Loucy (cell line): ENCODE results near the gene OR10A7.
"Not testable (repeated sequence)": the region's sequence is repeated elsewhere in the genome, so short reads cannot be mapped to it uniquely, and the experiment has no call there.

Experiments
- H2AFZ ChIP-seq: fragments of 200-600 bp; sonication (generic); 2 replicates; pipeline ENCODE4 v1.6.0; 2016; ENCODE audit warnings: antibody characterized with exemption, mild to moderate bottlenecking, low read length, moderate library complexity
- H3F3A ChIP-seq: fragments of 200-600 bp; 2 replicates; pipeline ENCODE4 v1.6.0; 2016; ENCODE audit warnings: antibody characterized with exemption, low read depth, mild to moderate bottlenecking
- H3K27me3 ChIP-seq: fragments of 200-600 bp; sonication (generic); 2 replicates; pipeline ENCODE4 v1.6.1; 2014; ENCODE audit warnings: low read length, mild to moderate bottlenecking; ENCODE audit not compliant: insufficient read depth, poor library complexity, severe bottlenecking
- H3K36me3 ChIP-seq: fragments of 200-600 bp; sonication (generic); 2 replicates; pipeline ENCODE4 v1.6.1; 2016; ENCODE audit warnings: low read length; ENCODE audit not compliant: insufficient read depth
- H3K4me1 ChIP-seq: fragments of 200-600 bp; sonication (generic); 2 replicates; pipeline ENCODE4 v1.5.1; 2014; ENCODE audit warnings: low read length, mild to moderate bottlenecking; ENCODE audit not compliant: insufficient read depth, poor library complexity, severe bottlenecking
- H3K4me2 ChIP-seq: fragments of 200-600 bp; sonication (generic); 2 replicates; pipeline ENCODE4 v1.6.0; 2014; ENCODE audit warnings: antibody characterized with exemption, low read length, low read depth, mild to moderate bottlenecking; ENCODE audit not compliant: poor library complexity, severe bottlenecking
- H3K4me3 ChIP-seq: fragments of 200-600 bp; sonication (generic); 2 replicates; pipeline ENCODE4 v1.5.1; 2014; ENCODE audit warnings: low read length, mild to moderate bottlenecking, mixed read lengths; ENCODE audit not compliant: poor library complexity, severe bottlenecking
- H3K79me2 ChIP-seq: fragments of 200-600 bp; sonication (generic); 2 replicates; pipeline ENCODE4 v1.6.1; 2014; ENCODE audit warnings: low read length; ENCODE audit not compliant: insufficient read depth
- H3K9ac ChIP-seq: fragments of 200-600 bp; sonication (generic); 2 replicates; pipeline ENCODE4 v1.6.0; 2014; ENCODE audit warnings: mild to moderate bottlenecking, low read depth, low read length, moderate library complexity; ENCODE audit not compliant: poor library complexity, severe bottlenecking
- H3K9me2 ChIP-seq: fragments of 200-600 bp; sonication (generic); replicated peaks from 2 replicates; pipeline ENCODE4 v1.6.1; 2016; ENCODE audit warnings: low read depth, low read length, mixed read lengths
- H3K9me3 ChIP-seq: fragments of 200-600 bp; sonication (generic); 2 replicates; pipeline ENCODE4 v1.6.1; 2014; ENCODE audit warnings: mild to moderate bottlenecking, antibody characterized with exemption, low read length, low read depth; ENCODE audit not compliant: insufficient read depth
- H4K20me1 ChIP-seq: fragments of 200-600 bp; sonication (generic); 2 replicates; pipeline ENCODE4 v1.6.0; 2014; ENCODE audit warnings: antibody characterized with exemption, low read length, mild to moderate bottlenecking; ENCODE audit not compliant: insufficient read depth, poor library complexity, severe bottlenecking
- EZH2phosphoT487 ChIP-seq: fragments of 200-600 bp; IDR thresholded peaks from 2 replicates; pipeline ENCODE4 v1.6.1; 2018; ENCODE audit warnings: antibody characterized with exemption, mild to moderate bottlenecking, moderate library complexity, borderline replicate concordance
- TF ChIP-seq, protein P1 (sequence below): fragments of 200-600 bp; sonication (generic); conservative IDR thresholded peaks from 2 replicates; pipeline ENCODE4 v1.5.1; 2014; ENCODE audit warnings: mild to moderate bottlenecking, antibody characterized with exemption, low read length

The OR10A7 gene

DNA sequence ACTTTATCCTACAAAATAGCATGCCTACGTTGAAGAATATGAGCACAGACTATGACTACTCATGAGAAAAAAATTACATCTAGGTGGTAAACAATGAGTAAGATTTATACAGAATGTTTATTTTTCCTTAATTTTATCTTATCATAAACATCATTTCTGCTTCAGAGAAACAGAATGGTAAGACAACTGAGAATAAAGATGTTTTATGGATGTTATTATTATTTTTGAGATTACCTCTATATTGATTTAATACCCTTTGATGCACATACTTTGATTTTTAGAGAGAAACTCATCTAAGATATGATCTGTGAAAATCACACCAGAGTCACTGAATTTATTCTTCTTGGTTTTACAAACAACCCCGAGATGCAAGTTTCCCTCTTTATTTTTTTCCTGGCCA lies at the start of gene OR10A7:
Gene OR10A7 (plus strand): TSS at position 301 of the 400 bp plus-strand sequence. CDS start 0 bp downstream, at position 301.
- no peaks in the 10 kb centered on the region for H3K27me3 ChIP-seq
- H3K9ac ChIP-seq, result no peak within 1 kb of the TSS
- no peaks in the 10 kb centered on the region for H3K9me3 ChIP-seq
- no peak for TF ChIP-seq EZH2phosphoT487
- TF ChIP-seq, protein P1, sequence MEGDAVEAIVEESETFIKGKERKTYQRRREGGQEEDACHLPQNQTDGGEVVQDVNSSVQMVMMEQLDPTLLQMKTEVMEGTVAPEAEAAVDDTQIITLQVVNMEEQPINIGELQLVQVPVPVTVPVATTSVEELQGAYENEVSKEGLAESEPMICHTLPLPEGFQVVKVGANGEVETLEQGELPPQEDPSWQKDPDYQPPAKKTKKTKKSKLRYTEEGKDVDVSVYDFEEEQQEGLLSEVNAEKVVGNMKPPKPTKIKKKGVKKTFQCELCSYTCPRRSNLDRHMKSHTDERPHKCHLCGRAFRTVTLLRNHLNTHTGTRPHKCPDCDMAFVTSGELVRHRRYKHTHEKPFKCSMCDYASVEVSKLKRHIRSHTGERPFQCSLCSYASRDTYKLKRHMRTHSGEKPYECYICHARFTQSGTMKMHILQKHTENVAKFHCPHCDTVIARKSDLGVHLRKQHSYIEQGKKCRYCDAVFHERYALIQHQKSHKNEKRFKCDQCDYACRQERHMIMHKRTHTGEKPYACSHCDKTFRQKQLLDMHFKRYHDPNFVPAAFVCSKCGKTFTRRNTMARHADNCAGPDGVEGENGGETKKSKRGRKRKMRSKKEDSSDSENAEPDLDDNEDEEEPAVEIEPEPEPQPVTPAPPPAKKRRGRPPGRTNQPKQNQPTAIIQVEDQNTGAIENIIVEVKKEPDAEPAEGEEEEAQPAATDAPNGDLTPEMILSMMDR, result no peak
- H3K79me2 ChIP-seq, result no peaks in the 10 kb centered on the region
- no peaks in the 10 kb centered on the region for H3K9me2 ChIP-seq
- H2AFZ ChIP-seq, result no peak within 1 kb of the TSS
- no peaks in the 10 kb centered on the region for H3K4me1 ChIP-seq
- no peak within 1 kb of the TSS for H3K4me3 ChIP-seq
- no peaks in the 10 kb centered on the region for H4K20me1 ChIP-seq
- H3K4me2 ChIP-seq, result no peak within 1 kb of the TSS
- no peaks in the 10 kb centered on the region for H3K36me3 ChIP-seq
- no peaks in the 10 kb centered on the region for H3F3A ChIP-seq

GRCh38 chr12:55171445-55171844 lies 49.4 kb upstream of the OR10A7 start:
- Histone ChIP-seq H3K9me2 (no peaks in the 10 kb centered on the region), H3F3A (no peaks in the 10 kb centered on the region), H3K79me2 (no peaks in the 10 kb centered on the region), H2AFZ (no peak overlapping the region), H3K36me3 (no peaks in the 10 kb centered on the region), H3K4me2 (no peak overlapping the region), H3K4me1 (no peaks in the 10 kb centered on the region), H3K9ac (no peak overlapping the region), H3K9me3 (no peaks in the 10 kb centered on the region), H3K27me3 (no peaks in the 10 kb centered on the region), H3K4me3 (no peak overlapping the region), H4K20me1 (no peaks in the 10 kb centered on the region)
- TF ChIP-seq, protein P1, result no peak

DNA sequence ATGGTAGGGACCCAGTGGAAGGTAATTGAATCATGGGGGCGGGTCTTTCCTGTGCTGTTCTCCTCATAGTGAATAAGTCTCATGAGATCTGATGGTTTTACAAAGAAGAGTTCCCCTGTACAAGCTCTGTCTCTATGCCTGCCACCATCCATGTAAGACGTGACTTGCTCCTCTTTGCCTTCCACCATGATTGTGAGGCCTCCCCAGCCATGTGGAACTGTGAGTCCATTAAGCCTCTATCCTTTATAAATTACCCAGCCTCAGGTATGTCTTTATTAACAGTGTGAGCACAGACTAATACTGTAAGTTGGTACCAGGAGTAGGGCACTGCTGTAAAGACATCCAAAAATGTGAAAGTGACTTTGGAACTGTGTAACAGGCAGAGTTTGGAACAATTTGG lies 49.0 kb upstream of the OR10A7 start:
- not testable (repeated sequence) for H3K27me3 ChIP-seq, H2AFZ ChIP-seq, H3K36me3 ChIP-seq, H3K9me2 ChIP-seq, H3K9me3 ChIP-seq, H3K4me2 ChIP-seq, H4K20me1 ChIP-seq, H3K9ac ChIP-seq, H3K4me1 ChIP-seq, H3K79me2 ChIP-seq, H3F3A ChIP-seq, H3K4me3 ChIP-seq

DNA sequence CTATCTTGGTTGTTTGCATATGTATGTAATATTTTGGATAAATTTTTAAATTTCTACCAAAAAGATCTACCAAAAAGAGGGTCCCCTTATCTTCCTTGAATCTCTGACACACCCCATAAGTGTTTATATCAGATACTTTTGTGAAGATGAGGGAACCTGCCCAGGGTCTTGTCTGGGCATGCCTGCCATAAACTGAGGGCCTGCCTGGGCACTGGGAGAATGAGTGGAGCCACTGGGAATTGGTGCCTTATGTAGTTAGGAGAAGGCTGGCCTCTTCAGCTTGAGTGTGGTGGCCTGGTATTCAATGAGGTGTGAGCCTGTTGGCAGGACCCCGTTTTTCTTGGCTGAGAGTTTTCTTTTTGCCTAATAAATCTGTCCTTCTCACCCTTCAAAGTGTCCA lies 48.1 kb upstream of the OR10A7 start:
- no peaks in the 10 kb centered on the region for H3K36me3 ChIP-seq
- no peak overlapping the region for H3K4me2 ChIP-seq
- no peaks in the 10 kb centered on the region for H3K4me1 ChIP-seq
- H4K20me1 ChIP-seq, result no peaks in the 10 kb centered on the region
- no peak overlapping the region for H3K4me3 ChIP-seq
- no peaks in the 10 kb centered on the region for H3K9me3 ChIP-seq
- H3K27me3 ChIP-seq, result no peaks in the 10 kb centered on the region
- H2AFZ ChIP-seq, result no peak overlapping the region
- no peaks in the 10 kb centered on the region for H3K9me2 ChIP-seq
- H3F3A ChIP-seq, result no peaks in the 10 kb centered on the region
- no peak overlapping the region for H3K9ac ChIP-seq
- H3K79me2 ChIP-seq, result no peaks in the 10 kb centered on the region
- TF ChIP-seq, protein P1, result no peak
- TF ChIP-seq EZH2phosphoT487, result no peak
